Stimulated activated CD4-positive, alpha-beta T cell treated with anti-CD3 and anti-CD28 coated beads, TNF-alpha, amount 100 ng/mL, for 24 hours (primary cell): ENCODE measurements around the gene DGKA.
A peak's percentile ranks its signal among the peaks of the same experiment; 100 is the strongest.
"Not testable (repeated sequence)": the region's sequence is repeated elsewhere in the genome, so short reads cannot be mapped to it uniquely, and the experiment has no call there.

ENCODE experiments used
- DNase-seq, 3 experiments: peaks; one replicate each; pipeline ENCODE4 v3.0.0-alpha.2; 2020; ENCODE audit warnings: low read depth in 3 of 3

The DGKA gene

DNA sequence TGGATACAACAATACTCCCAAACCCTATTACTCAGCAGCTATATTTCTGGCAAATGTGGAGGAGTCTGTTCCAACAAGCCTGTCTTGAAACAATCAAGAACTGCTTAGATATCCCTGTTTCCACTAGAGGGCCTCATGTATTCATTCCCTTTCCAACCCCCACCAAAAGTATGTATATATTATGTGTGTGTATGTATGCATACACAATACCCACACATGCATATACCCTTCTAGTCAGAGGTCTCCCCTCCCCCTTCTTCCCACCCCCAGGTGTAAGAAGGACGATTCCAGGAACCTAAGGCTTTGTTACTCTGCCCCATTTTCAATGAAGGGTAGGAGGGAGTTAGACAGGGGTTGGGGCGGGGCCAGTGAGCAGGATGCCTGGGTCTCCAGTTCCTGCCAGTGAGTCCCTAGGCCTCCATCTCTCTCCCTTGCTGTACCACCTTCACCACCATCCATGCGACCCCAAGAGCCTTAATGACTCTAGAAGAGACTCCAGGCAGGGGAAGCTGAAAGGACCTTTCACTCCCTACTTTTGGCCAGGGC, at the start of gene DGKA:
DGKA (plus strand) TSS at position 392 of the 546 bp plus-strand sequence. CDS start 5,342 bp downstream, outside the sequence.
- peak; percentile 57 to 86 (median 63) for DNase-seq

GRCh38 chr12:55885113-55885512, 45.8 kb upstream of the DGKA start:
- DNase-seq = no peak

DNA sequence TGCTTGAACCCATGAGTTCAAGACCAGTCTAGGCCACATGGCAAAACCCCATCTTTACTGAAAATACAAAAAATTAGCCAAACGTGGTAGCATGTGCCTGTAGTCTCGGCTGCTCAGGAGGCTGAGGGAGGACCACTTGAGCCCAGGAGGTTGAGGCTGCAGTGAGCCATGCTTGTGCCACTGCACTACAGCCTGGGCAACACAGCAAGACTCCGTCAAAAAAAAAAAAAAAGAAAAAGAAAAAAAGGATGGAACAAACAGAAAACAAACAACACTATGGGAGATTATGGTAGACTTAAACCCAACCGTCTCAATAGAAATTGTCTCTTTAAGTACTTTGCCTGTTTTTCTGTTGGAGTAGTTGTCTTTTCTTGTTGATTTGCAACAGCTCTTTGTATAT, 39.7 kb upstream of the DGKA start:
- no peak for DNase-seq

DNA sequence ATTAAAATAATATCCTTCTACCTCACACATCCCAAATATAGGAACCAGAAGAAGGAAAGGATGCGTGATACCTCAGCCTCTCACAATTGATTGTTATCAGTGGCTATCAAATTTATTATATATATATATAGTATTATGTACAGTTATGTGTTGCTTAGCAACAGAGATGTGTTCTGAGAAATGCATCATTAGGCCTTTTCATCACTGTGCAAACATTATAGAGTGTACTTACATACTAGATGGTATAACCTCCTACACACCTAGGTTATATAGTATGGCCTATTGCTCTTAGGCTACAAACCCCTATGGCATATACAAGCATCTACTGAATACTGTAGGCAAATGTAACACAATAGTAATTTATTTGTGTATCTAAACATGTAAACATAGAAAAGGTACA, 37.2 kb upstream of the DGKA start:
- no peak for DNase-seq

GRCh38 chr12:55899082-55899481, 31.9 kb upstream of the DGKA start:
- DNase-seq = peak; percentile 15 to 28 (median 22)

DNA sequence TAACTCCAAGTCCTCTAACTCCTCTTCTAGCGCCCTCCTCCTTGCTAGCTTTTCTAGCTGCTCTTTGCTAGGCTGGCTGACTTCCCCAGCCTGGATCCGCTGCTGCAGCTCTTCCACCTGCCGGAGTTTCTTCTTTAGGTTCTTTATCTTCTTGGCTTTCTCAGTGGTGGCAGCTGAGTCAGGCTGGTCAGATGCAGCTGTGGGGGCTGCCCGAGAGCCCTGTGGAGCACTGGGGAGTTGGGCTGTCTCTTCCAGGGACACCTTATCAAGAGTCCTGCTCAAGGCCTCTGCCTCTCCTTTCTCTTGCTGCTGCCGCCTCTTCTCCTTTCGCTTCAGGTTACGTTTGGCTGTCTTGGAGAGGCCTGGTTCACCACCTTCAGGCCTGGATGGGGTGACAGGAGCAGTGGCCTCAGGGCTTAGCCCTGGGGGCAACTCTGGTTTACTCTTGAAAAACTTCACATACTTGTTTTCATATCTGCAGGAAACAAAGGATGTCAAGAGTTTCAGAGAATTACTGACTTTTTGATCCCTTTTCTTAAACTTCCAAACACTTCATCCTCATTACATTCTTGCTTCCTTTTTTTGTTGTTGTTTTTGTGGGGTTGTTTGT, 29.0 kb upstream of the DGKA start:
- no peak for DNase-seq

DNA sequence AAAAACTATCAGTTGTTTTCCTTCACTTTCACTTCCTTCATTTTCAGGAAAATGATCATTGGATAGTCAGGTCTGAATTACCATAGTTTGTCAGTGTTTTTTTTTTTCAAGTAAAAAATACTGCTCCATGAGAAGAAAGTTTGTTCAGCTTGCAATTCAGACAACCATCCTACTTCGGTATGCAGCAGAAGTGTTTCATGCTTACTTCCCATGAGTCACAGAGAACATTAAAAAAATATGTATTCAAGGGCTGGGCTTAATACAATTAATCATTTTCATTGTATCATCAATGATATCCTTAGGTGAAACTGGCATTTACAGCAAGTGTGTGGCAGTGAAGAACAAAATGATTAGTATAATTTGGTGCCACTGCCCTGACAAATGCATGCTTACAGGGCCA, 24.9 kb upstream of the DGKA start:
- no peak for DNase-seq

DNA sequence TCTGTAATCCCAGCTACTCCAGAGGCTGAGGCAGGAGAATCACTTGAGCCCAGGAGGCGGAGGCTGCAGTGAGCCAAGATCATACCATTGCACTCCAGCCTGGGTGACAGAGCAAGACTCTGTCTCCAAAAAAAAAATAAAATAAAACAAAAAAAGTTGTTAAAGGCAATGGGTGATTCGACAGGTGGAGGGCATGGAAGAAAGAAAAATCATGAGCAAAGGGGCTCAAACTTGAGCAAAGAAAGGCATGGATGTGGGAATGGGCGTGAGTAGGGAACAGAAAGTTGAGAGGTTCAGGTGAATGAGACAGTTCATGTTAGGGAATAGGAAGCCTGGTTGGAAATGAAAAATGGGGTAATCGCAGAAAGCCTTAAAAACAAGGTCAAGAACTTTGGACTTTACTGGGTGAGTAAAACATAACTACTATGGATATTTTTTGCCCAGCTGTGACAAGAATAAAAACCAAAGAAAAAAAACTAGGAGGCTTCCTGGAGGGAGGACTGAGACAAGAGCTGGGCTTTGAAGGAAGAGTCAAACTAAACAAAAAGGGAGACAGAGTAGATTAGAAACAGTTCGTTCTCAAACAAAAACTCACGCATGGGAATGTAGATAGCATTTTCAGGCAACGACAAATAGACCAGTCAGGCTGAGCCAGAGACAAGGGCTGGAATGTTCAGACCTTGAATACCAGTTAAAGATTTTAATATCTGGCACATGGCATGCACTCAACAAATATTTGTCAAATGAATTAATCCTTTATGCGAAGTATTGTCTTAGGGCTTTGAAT, 22.0 kb upstream of the DGKA start:
- DNase-seq = no peak

DNA sequence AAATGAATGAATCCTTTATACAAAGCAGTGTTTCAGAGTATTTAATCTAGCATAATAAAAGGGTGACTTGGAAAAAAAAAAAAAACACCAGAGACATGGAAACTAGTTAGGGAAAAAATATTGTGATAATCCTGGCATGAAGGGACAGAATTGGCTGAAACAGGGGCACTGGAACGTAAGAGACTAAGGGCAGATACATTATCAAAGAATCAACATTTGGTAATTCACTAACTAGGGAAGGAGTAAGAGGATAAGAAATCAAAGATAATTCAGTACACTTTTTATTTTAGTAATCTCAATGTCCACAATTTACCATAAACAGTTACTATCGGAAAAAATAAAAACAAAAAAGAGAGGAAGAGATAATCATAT, 21.5 kb upstream of the DGKA start:
- DNase-seq = no peak

DNA sequence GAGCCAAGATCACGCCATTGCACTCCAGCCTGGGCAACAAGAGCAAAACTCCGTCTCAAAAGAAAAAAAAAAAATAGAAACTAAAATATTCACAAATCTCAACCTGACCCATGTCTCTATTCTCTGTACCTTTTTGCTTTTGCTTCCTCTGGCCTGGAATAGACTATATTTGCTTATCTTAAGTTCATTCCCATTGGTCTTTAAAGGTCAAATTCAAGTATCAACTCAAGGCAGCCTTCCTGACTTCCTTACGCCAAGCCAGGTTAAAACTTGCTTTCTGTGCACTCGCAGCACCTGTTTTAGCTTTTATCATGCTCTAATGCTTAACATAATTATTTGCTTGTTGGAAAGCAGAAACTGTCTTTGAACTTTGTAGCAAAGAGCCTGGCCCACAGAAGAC, 18.1 kb upstream of the DGKA start:
- DNase-seq = no peak

DNA sequence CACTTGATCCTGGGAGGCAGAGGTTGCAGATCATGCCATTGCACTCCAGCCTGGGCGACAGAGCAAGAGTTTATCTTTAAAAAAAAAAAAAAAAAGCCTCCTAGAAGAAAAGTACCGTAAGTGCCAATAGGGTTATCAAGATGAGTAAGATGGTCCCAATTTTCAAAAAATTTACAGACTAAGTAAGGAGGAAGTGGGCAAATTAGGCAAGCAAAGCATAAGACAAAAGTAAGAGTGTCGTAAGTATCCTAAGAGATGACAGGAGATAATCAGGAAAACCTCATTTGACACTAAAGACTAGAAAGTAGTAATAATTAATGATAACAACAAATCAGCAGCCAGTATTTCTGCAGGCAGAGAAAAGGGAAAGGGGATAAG, 15.5 kb upstream of the DGKA start:
- DNase-seq = no peak

DNA sequence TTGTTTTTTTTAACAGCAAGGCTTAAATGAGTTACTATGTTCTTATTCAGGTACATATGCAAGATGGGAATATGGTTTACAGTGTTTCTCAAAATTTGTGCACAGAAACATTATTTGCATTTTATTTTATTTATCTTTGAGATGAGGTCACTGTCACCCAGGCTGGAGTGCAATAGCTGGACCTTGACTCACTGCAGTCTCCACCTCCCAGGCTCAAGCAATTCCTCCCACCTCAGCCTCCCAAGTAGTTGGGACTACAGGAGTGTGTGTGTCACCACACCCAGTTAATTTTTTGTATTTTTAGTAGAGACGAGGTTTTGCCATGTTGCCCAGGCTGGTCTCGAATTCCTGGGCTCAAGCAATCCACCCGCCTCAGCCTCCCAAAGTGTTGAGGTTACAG, 11.9 kb upstream of the DGKA start:
- not testable (repeated sequence) for DNase-seq

DNA sequence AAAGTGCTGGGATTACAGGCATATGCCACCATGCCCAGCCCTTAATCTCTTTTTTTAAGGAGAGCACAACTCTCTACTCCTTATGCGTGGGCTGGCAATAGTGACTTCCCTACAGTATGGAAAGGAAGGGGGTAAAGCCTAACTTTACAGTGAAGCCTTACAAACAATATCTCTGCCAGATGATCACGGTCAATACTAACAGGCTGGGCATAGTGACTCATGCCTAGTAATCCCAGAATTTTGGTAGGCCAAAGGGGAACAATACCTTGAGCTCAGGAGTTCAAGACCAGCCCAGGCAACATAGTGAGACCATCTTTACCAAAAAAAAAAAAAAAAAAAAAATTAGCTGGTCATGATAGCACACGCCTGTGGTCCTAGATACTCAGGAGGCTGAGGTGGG, 8.8 kb upstream of the DGKA start:
- no peak for DNase-seq

DNA sequence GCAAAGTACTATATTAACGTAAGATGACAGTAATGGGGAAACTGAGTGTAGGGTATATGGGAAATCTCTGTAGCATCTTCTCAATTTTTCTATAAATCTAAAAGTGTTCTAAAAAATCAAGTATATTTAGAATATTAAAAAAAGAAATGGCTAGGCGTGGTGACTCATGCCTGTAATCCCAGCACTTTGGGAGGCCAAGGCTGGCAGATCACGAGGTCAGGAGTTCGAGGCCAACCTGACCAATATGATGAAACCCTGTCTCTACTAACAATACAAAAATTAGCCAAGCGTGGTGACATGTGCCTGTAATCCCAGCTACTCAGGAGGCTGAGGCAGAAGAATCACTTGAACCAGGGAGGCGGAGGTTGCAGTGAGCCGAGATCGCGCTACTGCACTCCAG, 7.3 kb upstream of the DGKA start:
- not testable (repeated sequence) for DNase-seq

GRCh38 chr12:55925371-55925770, 5.6 kb upstream of the DGKA start:
- DNase-seq = no peak

DNA sequence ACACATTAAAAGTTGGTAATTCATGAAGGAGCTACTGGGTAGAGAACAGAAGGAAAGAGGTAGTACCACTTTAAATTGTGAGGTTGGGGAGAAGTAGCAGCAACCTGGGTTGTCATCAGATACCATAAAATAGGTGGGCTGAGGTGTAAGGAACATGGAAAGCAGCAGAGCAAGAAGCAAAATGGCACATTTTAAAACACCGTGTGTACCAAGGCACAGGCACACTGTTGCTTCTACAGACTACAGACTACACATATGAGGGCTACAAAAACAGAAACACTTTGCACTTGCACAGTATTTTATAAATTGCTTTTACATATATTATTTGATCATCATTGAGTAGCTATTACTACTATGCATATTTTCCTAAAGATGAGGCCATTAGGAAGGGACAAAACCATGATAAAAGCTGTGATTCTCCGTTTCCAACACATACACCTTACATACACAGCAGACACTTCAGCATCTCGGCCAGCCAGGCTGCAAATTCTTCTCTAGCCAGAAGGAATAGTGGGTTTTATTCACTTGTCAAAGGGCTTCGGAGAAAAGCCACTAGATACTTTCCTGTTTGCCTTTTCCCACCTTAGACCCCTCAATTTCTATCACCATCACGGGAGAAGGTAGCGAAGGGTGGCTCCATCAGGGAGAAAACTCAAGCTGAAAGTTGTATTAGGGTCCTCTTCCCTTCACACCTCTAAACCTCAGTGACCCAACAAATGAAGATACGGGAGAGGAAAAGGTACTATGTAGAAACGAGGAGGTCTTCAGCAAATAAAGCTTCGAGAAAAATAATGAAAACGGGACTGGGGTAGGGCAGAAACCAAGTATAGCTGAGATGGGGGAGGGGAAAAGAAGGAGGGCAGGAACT, 4.9 kb upstream of the DGKA start:
- no peak for DNase-seq

DNA sequence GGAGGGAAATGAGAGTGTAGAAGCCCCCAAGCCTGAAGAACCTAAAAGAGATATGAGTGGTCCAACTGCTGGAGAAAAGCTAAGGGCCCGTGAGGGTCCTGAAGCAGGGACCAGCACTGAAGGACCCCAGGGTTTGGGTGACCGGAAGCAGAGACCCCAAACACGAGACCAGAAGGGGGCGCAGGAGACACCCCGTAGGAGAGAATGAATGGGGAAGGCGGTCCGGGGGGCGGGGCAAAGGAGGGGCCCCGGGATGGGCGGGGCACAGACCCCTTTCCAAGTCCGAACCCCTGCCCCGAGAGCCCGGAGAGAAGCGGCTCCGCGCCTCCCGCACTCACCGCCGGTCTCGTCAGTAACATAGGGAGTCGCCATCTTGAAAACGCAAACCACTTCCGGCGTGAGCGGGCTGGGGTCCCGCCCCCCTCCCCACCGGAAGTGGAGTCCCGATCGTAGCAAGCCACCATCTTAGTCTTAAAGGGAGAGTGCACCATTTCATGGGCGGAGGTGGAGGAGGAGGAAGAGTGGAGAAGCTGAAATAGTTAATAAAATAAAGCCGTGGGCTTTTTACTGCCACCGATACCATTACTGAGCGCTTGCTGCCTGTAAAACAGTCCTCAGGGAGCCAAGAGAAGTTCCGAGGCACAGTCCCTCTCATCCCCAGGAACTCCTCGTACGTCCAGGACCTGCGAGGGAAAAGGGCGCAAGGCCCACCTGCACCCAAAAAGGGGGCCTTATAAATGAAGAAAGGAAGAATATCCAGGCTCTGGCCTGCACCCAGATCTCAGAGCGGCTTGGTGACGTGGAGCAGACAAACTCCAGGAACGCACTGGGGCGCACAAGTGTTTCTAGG, 4.0 kb upstream of the DGKA start:
- peak; percentile 83 to 93 (median 87) for DNase-seq

DNA sequence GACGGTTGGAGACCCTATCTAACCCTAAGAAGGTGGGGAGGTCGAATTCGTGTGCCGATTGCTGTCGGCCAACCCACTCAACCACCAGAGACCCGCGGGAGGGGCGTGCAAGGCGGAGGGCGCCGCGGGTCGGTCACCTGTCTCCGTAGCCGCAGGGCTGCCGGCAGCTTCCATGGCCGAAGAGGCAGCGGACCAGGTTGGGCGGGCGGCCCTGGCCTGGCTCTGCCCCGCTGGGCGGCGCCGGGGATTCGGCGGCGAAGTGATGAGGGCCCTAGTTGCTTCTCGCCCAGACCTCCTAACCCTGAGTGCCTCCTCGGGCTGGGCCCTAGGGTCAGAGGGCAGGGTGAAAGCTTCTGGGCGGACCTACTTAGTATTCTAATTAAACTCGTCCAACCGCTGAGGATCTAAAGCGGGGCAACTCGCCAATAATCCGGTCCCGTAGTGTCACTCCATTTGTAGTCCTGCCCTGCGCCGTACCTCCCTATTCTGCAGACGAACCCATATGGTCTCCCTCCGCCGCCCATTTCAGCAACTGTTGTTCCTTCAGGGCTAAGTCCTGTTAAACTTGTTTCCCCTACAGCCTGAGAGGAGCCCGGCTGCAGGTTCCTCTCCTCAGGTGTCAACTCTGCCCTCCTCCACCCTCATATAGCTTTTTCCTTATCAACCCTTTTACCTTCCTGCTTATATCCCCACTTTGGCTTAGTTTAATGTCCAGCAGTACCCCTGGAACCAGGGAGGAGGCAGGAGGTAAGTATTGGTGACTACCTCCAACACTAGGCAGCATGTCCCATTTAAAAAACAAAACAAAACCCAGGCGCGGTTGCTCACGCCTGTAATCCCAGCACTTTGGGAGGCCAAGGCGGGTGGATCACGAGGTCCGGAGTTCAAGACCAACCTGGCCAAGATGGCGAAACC, 3.1 kb upstream of the DGKA start, which contains the start of gene PYM1:
PYM1 (minus strand) TSS at position 307 of the 915 bp plus-strand sequence; CDS start at position 174, 133 bp downstream.
- peak in 1 of 3 experiments; percentile 72 for DNase-seq

DNA sequence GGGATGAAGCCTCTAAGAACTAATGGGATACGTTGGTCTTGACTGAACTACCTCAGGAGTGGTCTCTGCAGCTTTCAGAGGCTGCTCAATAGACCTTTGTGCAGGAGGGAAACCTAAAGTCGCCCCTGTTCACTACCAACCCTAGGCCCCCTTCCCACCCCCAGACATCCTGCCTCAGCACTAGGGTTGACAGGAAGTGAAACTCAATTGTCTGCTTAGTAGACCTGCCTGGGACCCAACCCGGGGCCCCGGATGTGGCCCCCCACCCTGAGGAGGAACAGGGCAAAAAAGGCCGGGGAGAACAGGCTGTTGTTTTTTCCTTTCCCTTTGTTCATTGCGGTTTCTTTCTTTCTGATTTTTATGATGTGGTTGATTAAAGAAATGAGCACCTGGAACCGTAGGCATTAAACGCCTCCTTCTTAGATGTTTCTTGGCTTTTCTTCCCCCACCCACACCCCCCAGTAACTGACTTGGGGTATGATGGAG, 1.6 kb upstream of the DGKA start:
- DNase-seq = peak; percentile 65 to 85 (median 73)

GRCh38 chr12:55931317-55931779, 386 bp downstream of the DGKA start:
- no peak for DNase-seq
